Calu3 (cell line): ENCODE data around the gene RCVRN. TPM values are rescaled to one million over a fixed set of nuclear protein-coding genes. Genes with fewer than 3 reads are reported as not detected.

ENCODE experiments used
- BruUV-seq: library from RNA; stranded (reverse); fragments of 400-500 nt; replicated peaks from 2 replicates; lab custom pipeline; 2021; lab: Mats Ljungman, UMichigan
- CTCF ChIA-PET: fragments of 300-600 bp; sonication (Branson Sonifier 250); formaldehyde crosslinking; loops from one replicate; lab custom pipeline; 2022; ENCODE audit warnings: antibody characterized with exemption; lab: Charles Lee
- DNase-seq: peaks from one replicate; pipeline ENCODE4 v3.0.0; 2022
- H3K27ac Mint-ChIP-seq: one replicate; pipeline ENCODE4 v1.8.0; 2022; ENCODE audit warnings: mixed read lengths; ENCODE audit not compliant: unreplicated experiment
- H3K27me3 Mint-ChIP-seq: one replicate; pipeline ENCODE4 v1.8.0; 2022; ENCODE audit warnings: mixed read lengths; ENCODE audit not compliant: unreplicated experiment
- H3K36me3 Mint-ChIP-seq: one replicate; pipeline ENCODE4 v1.8.0; 2022; ENCODE audit warnings: mild to moderate bottlenecking, moderate library complexity, mixed read lengths; ENCODE audit not compliant: insufficient read depth, unreplicated experiment
- H3K4me1 Mint-ChIP-seq: one replicate; pipeline ENCODE4 v1.8.0; 2022; ENCODE audit warnings: mild to moderate bottlenecking, low read depth, mixed read lengths; ENCODE audit not compliant: unreplicated experiment
- H3K4me3 Mint-ChIP-seq: one replicate; pipeline ENCODE4 v1.8.0; 2022; ENCODE audit warnings: mild to moderate bottlenecking, low read depth, moderate library complexity, mixed read lengths; ENCODE audit not compliant: unreplicated experiment
- H3K9me3 Mint-ChIP-seq: one replicate; pipeline ENCODE4 v1.8.0; 2022; ENCODE audit warnings: low read depth, mixed read lengths; ENCODE audit not compliant: unreplicated experiment
- intact Hi-C: fragments of 100-400 bp; cut with micrococcal nuclease; formaldehyde crosslinking; loops from one replicate; pipeline ENCODE4 v1.10.0; 2022; ENCODE audit not compliant: unreplicated experiment
- total RNA-seq: library from RNA; stranded (reverse); gene quantifications from 2 replicates; pipeline ENCODE4 v1.2.3, GENCODE V29; 2022
- TF ChIP-seq, protein P1 (sequence below): fragments of 200-600 bp; IDR thresholded peaks from one replicate; pipeline ENCODE4 v1.8.0; 2022; ENCODE audit warnings: antibody characterized with exemption; ENCODE audit not compliant: unreplicated experiment

Gene RCVRN
- total RNA-seq, 1 experiment from 2014 or later: not detected

DNA sequence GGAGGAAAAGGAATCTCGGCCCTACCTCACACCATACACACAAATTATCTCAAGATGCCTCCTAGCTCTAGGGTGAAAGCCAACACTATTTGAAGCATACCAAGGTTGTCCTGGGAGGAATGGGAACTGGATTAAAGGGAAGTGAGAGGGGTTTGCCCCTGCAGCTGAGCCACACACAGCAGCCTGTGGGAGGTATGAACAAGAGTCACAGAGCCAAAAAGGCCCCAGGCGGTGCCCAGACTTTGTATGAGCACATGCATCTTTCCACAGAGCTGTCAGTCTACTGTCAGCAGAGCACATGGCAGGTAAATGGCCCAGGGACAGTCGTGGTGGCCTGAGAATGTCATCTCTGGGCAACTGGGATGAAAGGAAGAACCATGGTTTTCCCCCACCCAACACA is 31.0 kb upstream of the RCVRN start:
- BruUV-seq: no TSS peak
- TF ChIP-seq, protein P1, sequence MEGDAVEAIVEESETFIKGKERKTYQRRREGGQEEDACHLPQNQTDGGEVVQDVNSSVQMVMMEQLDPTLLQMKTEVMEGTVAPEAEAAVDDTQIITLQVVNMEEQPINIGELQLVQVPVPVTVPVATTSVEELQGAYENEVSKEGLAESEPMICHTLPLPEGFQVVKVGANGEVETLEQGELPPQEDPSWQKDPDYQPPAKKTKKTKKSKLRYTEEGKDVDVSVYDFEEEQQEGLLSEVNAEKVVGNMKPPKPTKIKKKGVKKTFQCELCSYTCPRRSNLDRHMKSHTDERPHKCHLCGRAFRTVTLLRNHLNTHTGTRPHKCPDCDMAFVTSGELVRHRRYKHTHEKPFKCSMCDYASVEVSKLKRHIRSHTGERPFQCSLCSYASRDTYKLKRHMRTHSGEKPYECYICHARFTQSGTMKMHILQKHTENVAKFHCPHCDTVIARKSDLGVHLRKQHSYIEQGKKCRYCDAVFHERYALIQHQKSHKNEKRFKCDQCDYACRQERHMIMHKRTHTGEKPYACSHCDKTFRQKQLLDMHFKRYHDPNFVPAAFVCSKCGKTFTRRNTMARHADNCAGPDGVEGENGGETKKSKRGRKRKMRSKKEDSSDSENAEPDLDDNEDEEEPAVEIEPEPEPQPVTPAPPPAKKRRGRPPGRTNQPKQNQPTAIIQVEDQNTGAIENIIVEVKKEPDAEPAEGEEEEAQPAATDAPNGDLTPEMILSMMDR: no peak
- Mint-ChIP-seq H3K27ac (no peak overlapping the region), H3K4me1 (no peaks in the 10 kb centered on the region), H3K27me3 (no peaks in the 10 kb centered on the region), H3K4me3 (no peak overlapping the region), H3K9me3 (no peaks in the 10 kb centered on the region), H3K36me3 (no peaks in the 10 kb centered on the region)
- intact Hi-C loops: no loop called here
- CTCF ChIA-PET: no interaction called here
- no peak for DNase-seq

GRCh38 chr17:9935408-9935807 is 30.3 kb upstream of the RCVRN start:
- TF ChIP-seq, protein P1: no peak
- Mint-ChIP-seq H3K4me1 (no peaks in the 10 kb centered on the region), H3K9me3 (no peaks in the 10 kb centered on the region), H3K27me3 (no peaks in the 10 kb centered on the region), H3K27ac (no peak overlapping the region), H3K36me3 (no peaks in the 10 kb centered on the region), H3K4me3 (no peak overlapping the region)
- no peak for DNase-seq
- BruUV-seq: no TSS peak
- CTCF ChIA-PET: no interaction called here
- intact Hi-C loops: no loop called here

GRCh38 chr17:9934331-9934730 is 29.3 kb upstream of the RCVRN start:
- Mint-ChIP-seq H3K27ac (no peak overlapping the region), H3K4me1 (no peaks in the 10 kb centered on the region), H3K36me3 (no peaks in the 10 kb centered on the region), H3K27me3 (no peaks in the 10 kb centered on the region), H3K4me3 (no peak overlapping the region), H3K9me3 (no peaks in the 10 kb centered on the region)
- CTCF ChIA-PET: interaction anchor here (0.7 kb wide), 1 partner anchor 211 kb away, joined by 7 read pairs; no protein-coding TSS in a partner anchor
- TF ChIP-seq, protein P1: no peak
- no peak for DNase-seq
- no TSS peak for BruUV-seq
- intact Hi-C loops: no loop called here

- H3K9me3 Mint-ChIP-seq: no peaks in the 10 kb centered on the region
- DNase-seq: no peak
- H3K27me3 Mint-ChIP-seq: no peaks in the 10 kb centered on the region
- TF ChIP-seq, protein P1: no peak
- no peaks in the 10 kb centered on the region for H3K36me3 Mint-ChIP-seq
- H3K4me3 Mint-ChIP-seq: no peak overlapping the region
- no peak overlapping the region for H3K27ac Mint-ChIP-seq
- CTCF ChIA-PET: no interaction called here
- H3K4me1 Mint-ChIP-seq: no peaks in the 10 kb centered on the region
- intact Hi-C loops: no loop called here
- BruUV-seq: no TSS peak
These were observed 27.4 kb upstream of the RCVRN start for GRCh38 chr17:9932491-9932890.
